Middle frontal gyrus (tissue), 1 donor: Measurements from ENCODE around the gene PSD.
"Not testable (repeated sequence)": the region's sequence is repeated elsewhere in the genome, so short reads cannot be mapped to it uniquely, and the experiment has no call there.

ENCODE experiments used
- DNase-seq: peaks from one replicate; pipeline ENCODE4 v3.0.0-alpha.2; 2015; ENCODE audit warnings: low spot score; ENCODE audit errors: extremely low spot score

Gene PSD

DNA sequence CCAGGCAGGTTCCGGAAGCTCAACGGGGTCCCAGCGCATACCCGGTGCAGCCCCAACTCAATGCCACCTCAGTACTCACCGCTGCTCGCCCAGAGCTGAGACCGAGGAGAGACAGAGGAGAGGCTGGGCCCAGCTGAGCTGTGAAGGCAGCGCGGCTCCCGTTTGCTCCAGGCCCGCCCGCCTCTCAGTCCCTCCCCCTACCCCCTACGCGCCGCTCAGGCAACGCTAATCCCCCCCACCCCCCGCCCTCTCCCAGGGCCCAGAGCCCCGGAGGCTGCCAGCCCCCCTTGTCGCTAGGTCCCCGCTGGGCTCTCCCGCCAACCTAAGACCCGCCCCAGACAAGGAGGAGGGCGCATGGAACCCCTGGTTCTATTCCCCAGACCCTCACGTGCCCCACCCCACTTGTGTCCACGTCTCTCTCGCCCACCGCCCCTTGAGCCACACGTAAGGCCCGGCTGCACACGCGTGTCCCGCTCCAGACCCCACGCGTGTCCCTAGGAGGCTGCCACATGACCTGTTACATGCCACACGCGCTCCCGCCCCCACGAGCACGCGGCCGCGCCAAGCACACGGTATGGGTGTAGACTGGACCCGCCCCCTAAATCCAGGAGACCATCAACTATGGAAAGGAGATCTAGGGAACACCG lies at the start of gene PSD:
TSS of gene PSD (minus strand) at position 164 of the 647 bp plus-strand sequence. CDS start 1,747 bp downstream, outside the sequence.
- DNase-seq: no peak

GRCh38 chr10:102467971-102468438 lies 49.4 kb upstream of the PSD start:
- no peak for DNase-seq

GRCh38 chr10:102467318-102467717 lies 48.7 kb upstream of the PSD start:
- DNase-seq: no peak

DNA sequence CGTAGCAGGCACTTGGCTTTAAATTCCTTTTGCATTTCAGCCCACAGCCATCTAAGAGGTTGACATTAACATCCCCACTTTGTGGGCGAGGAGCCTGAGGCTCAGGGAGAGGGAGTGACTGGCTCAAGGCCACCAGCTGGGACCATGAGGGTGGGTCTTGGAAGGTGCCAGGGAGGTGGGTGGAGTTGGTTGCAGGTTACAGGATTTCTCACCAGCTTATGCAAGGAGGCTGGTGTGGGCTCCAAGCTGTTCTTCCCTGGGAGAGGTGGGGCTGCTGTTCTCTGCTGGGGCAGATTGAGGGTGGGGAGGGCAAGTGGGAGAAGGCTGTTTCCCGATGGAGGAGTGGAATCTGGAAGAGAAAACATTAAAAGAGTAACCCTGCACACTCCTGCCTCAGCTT lies 46.9 kb upstream of the PSD start:
- DNase-seq: no peak

- DNase-seq: no peak
Observed at GRCh38 chr10:102463983-102464382, 45.4 kb upstream of the PSD start.

- DNase-seq: no peak
Observed at GRCh38 chr10:102462512-102463054, 44.0 kb upstream of the PSD start.

- peak; percentile 84 for DNase-seq
Observed at GRCh38 chr10:102461187-102462054, 42.8 kb upstream of the PSD start.

DNA sequence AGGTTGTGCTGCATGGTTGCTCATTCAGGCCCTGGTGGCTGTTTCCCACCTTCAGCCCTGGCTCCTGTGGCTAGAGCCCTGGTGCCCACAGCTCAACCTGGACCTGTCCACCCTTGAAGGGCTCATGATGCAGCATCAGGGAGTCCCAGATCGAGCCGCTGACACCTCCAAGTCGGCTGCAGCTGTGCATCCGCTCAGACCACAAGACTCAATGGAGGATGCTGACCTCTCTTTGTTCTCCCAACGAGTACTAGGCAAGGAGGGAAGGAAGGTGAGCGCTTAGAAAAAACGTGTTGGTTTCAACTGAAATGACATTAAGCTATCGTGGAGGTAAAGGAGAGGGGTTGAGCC lies 42.2 kb upstream of the PSD start:
- DNase-seq: no peak

GRCh38 chr10:102458656-102459055 lies 40.1 kb upstream of the PSD start:
- no peak for DNase-seq

GRCh38 chr10:102457591-102458150 lies 39.1 kb upstream of the PSD start:
- no peak for DNase-seq

DNA sequence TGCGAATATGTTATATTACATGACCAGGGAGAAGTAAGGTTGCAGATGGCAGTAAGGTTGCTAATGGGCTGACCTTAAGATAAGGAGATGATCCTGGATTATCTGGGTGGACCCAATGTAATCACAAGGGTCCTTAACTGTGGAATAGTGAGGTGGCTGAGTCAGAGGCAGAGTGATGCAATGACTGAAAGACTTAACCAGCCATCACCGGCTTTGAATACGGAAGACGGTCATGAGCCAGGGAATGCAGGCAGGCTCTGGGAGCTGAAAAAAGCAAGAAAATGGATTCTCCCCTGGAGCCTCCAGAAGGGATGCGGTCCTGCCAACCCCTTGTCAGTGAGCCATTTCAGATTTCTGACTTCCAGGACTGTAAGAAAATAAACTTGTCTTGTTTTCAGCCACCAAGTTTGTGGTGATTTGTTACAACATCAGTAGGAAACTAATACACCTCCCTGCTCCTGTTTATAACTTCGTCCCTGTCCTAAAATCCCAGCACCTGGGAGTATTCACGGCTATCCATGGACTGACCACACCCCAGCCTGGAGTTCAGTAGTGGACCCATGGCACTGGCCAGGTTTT lies 37.4 kb upstream of the PSD start:
- DNase-seq: no peak

- not testable (repeated sequence) for DNase-seq
Observed at GRCh38 chr10:102454662-102455487, 36.3 kb upstream of the PSD start.

- no peak for DNase-seq
Observed at GRCh38 chr10:102453502-102453901, 34.9 kb upstream of the PSD start.

DNA sequence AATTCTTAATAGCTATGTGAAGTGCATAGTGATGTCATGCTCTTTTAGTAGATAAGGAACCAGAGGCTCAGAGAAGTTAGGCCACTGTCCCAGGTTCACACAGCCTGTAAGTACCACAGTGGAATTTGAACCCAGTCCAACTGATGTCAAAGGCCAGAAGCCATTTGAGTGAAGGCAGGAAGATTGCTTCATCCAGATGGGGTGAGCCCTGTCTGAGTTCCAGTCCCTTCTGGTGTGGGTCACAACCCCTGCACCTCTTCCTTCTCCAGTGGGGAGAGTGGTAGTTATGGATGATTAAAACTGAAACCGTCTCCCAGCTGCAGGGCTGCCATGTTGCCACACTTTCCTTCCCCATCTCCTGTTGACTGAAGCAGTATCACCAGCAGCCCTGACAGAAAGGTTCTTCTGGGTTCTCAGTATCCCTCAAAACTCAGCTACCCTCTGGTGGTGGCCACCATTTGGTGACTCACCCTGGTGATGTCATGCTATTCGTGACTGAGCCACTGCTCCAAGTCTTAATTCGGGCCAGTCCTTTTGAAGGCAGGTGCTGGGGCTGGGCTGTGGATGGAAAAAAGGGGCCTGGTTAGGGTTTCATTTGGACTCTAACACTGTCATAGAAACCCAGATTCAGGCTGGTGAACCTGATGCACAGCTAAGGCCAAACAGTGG lies 34.2 kb upstream of the PSD start:
- DNase-seq: no peak

- DNase-seq: no peak
Observed at GRCh38 chr10:102451105-102451969, 32.8 kb upstream of the PSD start, which contains the start of gene C10orf95. C10orf95 (minus strand) TSS chr10:102451543; CDS start chr10:102451093, 450 bp downstream.

- peak; percentile 85 for DNase-seq
Observed at GRCh38 chr10:102450374-102451104, 32.0 kb upstream of the PSD start.

- DNase-seq: no peak
Observed at GRCh38 chr10:102450124-102450373, 31.5 kb upstream of the PSD start.

GRCh38 chr10:102449321-102450123 lies 30.9 kb upstream of the PSD start:
- DNase-seq: no peak
